Body of pancreas (tissue), 4 donors: ENCODE measurements around the gene TDRD9. TPM values are rescaled to one million over a fixed set of nuclear protein-coding genes. Genes with fewer than 3 reads are reported as not detected.

ENCODE experiments used
- ATAC-seq: fragments of 150-250 bp; one replicate; pipeline ENCODE4 v1.9.1; 2016
- DNase-seq, 4 donors: peaks; one replicate each; pipeline ENCODE4 v3.0.0-alpha.2; 2019
- H3K27ac ChIP-seq, 4 donors: fragments of 200-600 bp; sonication (generic); 1 replicate in 3 of 4; 2 replicates in 1 of 4; pipeline versions ENCODE4 v1.5.1 to v1.6.1; 2016 to 2019; ENCODE audit warnings: mild to moderate bottlenecking in 1 of 4, mixed read lengths in 1 of 4, moderate library complexity in 1 of 4
- H3K27me3 ChIP-seq, 2 donors: fragments of 200-600 bp; sonication (generic); one replicate each; pipeline ENCODE4 v1.6.0; 2016; ENCODE audit warnings: mild to moderate bottlenecking in 1 of 2
- H3K36me3 ChIP-seq, 2 donors: fragments of 200-600 bp; sonication (generic); replicated peaks in 1 of 2; 2 replicates each; pipeline ENCODE4 v1.5.1; 2016; ENCODE audit warnings: low read depth in 2 of 2; ENCODE audit not compliant: insufficient read depth in 1 of 2
- H3K4me1 ChIP-seq: fragments of 200-600 bp; sonication (generic); one replicate; pipeline ENCODE4 v1.6.0; 2016
- H3K4me3 ChIP-seq, 2 donors: fragments of 200-600 bp; sonication (generic); 1 replicate in 1 of 2; 2 replicates in 1 of 2; pipeline ENCODE4 v1.5.1; 2016 to 2019
- H3K9me3 ChIP-seq, 3 donors: fragments of 200-600 bp; sonication (generic); 1 replicate in 2 of 3; 2 replicates in 1 of 3; pipeline ENCODE4 v1.5.1; 2016
- CTCF ChIP-seq, 7 experiments: fragments of 450-650 bp in 4 of 7; fragments of 200-600 bp in 3 of 7; sonication (generic) in 3 of 7; IDR thresholded peaks; one replicate each; pipeline ENCODE4 v1.5.1; 2016 to 2019; ENCODE audit warnings: antibody characterized with exemption in 7 of 7
- POLR2A ChIP-seq, 3 donors: fragments of 450-650 bp; IDR thresholded peaks; one replicate each; pipeline ENCODE4 v1.6.1; 2016; ENCODE audit warnings: antibody characterized with exemption in 3 of 3, mild to moderate bottlenecking in 2 of 3
- WGBS, 2 donors: methylation state at CpG; one replicate each; pipeline ENCODE4 v1.1.5; 2017; 5-methylcytosine and 5-hydroxymethylcytosine counted together
- intact Hi-C: fragments of 100-400 bp; cut with DNase I; formaldehyde crosslinking; loops from one replicate; pipeline ENCODE4 v1.15.1; 2023
- total RNA-seq, 2 donors: library from RNA; depleted of rRNA; stranded (reverse); fragments of >200 nt; gene quantifications; one replicate each; pipeline ENCODE4 v1.1.0, GENCODE V29; 2016

TDRD9 gene
- total RNA-seq, 2 donors from 2014 or later, result 2.0 to 4.7 TPM

DNA sequence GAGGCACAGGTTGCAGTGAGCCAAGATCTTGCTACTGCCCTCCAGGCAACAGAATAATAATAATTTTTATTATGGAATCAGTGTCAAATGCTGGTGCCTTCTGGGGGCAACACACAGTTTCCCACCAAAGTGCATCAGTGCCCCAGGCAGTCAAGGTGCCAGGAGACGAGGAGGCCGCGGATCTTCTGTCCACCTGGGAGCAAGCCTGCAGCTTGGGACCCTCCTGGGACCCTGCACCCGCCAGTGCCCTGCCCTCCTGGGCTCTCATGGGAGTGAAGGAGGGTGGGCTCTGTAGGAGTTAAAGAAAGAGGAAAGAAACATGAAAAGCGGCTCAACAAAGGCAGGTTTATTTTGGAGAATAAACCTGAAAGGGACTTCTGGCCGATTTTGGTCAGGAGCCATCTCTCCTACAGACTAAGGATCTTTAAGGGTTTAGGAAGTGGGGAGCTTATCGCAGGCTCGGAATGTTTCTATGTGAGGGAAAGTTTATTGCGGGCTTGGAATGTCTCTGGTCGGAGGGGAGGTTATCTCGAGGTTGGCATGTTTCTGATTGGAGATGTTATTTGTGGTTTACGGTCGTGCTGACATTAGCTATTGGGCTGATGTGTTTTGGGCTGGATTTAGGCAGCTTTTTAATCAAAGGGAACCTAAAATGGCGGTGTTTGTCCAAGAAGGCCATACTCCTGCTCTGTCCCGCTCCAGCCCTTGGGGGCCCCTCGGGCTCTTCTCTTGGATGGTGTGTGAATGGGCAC, 156.2 kb downstream of the TDRD9 start:
- Histone ChIP-seq H3K4me1 (peaks cover 9% of the 10 kb centered on the region), H3K27ac (no peak overlapping the region), H3K36me3 (no peaks in the 10 kb centered on the region), H3K9me3 (no peaks in the 10 kb centered on the region), H3K4me3 (no peak overlapping the region), H3K27me3 (no peaks in the 10 kb centered on the region)
- ATAC-seq (no peak), DNase-seq (peak in 2 of 4 donors; percentile 0 to 9)
- TF ChIP-seq CTCF (IDR thresholded peaks at IDR 0.05), result no peak
- no peak for TF ChIP-seq POLR2A (IDR thresholded peaks at IDR 0.05)
- intact Hi-C loops, result loop anchor here (5.0 kb wide), 1 partner anchor 488 kb away; no protein-coding TSS in a partner anchor
- 79 to 82% methylated on average over 15 to 16 of the region's 16 CpGs for WGBS, 2 donors

- TF ChIP-seq CTCF (IDR thresholded peaks at IDR 0.05), result no peak
- TF ChIP-seq POLR2A (IDR thresholded peaks at IDR 0.05), result no peak
Observed at GRCh38 chr14:104085032-104085888, 157.0 kb downstream of the TDRD9 start, which contains the start of gene ASPG. TSS of gene ASPG (plus strand) at chr14:104085700. CDS start at chr14:104085771, 71 bp downstream.

GRCh38 chr14:104085889-104086201, 157.6 kb downstream of the TDRD9 start:
- WGBS, 2 donors, result 61% methylated on average over 28 of the region's 29 CpGs; no CpG with 5 or more reads in 1 of the 2 donors
- TF ChIP-seq POLR2A (IDR thresholded peaks at IDR 0.05), result no peak
- TF ChIP-seq CTCF (IDR thresholded peaks at IDR 0.05), result no peak
- Histone ChIP-seq H3K4me3 (no peak overlapping the region), H3K9me3 (no peaks in the 10 kb centered on the region), H3K27ac (no peak overlapping the region), H3K36me3 (no peaks in the 10 kb centered on the region), H3K4me1 (peaks cover 9% of the 10 kb centered on the region), H3K27me3 (no peaks in the 10 kb centered on the region)
- intact Hi-C loops, result no loop called here
- ATAC-seq (no peak), DNase-seq (peak in 1 of 4 donors; percentile 15)

More at GRCh38 chr14:104085032-104085888, 157.0 kb downstream of the TDRD9 start, which contains the start of gene ASPG:
- Histone ChIP-seq H3K27me3 (no peaks in the 10 kb centered on the region), H3K36me3 (no peaks in the 10 kb centered on the region), H3K27ac (no peak within 1 kb of the TSS), H3K4me1 (peaks cover 9% of the 10 kb centered on the region), H3K4me3 (no peak within 1 kb of the TSS), H3K9me3 (no peaks in the 10 kb centered on the region)
- ATAC-seq (peak; percentile 22), DNase-seq (peak in 3 of 4 donors; percentile 6 to 29 (median 15))
- intact Hi-C loops, result no loop called here
- 31 to 100% methylated on average over 1 to 35 of the region's 70 CpGs for WGBS, 2 donors

DNA sequence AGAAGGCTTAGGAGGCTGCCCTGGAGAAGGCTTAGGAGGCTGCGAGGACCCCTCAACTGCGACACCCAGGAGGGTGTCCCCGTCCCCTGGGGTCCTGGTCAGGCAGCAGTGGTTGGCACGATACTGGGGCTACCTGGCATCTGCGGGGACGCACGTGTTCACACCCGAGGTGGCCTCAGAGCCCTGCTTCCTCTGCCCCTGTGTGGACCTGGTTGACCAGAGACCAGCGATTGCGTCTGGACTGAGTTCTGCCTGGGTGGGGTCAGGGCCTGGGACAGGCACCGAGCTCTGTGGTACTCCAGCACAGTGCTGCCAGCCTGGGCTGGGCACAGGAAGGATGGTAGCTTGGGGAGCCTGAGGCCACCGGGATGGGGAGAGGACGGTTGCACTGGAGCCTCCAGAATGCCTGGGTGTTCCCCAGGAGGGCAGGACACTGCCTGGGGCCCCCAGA, 158.0 kb downstream of the TDRD9 start:
- intact Hi-C loops, result no loop called here
- H3K27ac ChIP-seq, result no peak overlapping the region
- TF ChIP-seq POLR2A (IDR thresholded peaks at IDR 0.05) (no peak), CTCF (IDR thresholded peaks at IDR 0.05) (no peak)
- no peaks in the 10 kb centered on the region for H3K36me3 ChIP-seq
- ATAC-seq (no peak), DNase-seq (peak in 3 of 4 donors; percentile 4 to 10 (median 10))
- no peaks in the 10 kb centered on the region for H3K27me3 ChIP-seq
- peaks cover 9% of the 10 kb centered on the region for H3K4me1 ChIP-seq
- WGBS, 2 donors, result 68 to 86% methylated on average over 3 to 13 of the region's 13 CpGs
- no peaks in the 10 kb centered on the region for H3K9me3 ChIP-seq
- no peak overlapping the region for H3K4me3 ChIP-seq
